GM12872 (cell line): Measurements from ENCODE around the gene CYTL1.

ENCODE experiments used
- CTCF ChIP-seq: IDR thresholded peaks from 3 replicates; pipeline ENCODE4 v1.5.1; 2011; ENCODE audit warnings: low read depth, mild to moderate bottlenecking, low read length, moderate library complexity; ENCODE audit not compliant: insufficient read depth

Gene CYTL1

GRCh38 chr4:5019274-5019673 is at the start of gene CYTL1:
Gene CYTL1, minus strand, starts transcription at chr4:5019458. Its CDS starts 13 bp downstream, at chr4:5019445.
- TF ChIP-seq CTCF = no peak

- TF ChIP-seq CTCF = no peak
Measured at GRCh38 chr4:5067908-5068307, 48.6 kb upstream of the CYTL1 start.

- TF ChIP-seq CTCF = no peak
Measured at GRCh38 chr4:5066101-5066500, 46.8 kb upstream of the CYTL1 start.

- TF ChIP-seq CTCF = no peak
Measured at GRCh38 chr4:5055411-5055810, 36.2 kb upstream of the CYTL1 start.

- no peak for TF ChIP-seq CTCF
Measured at GRCh38 chr4:5054532-5054931, 35.3 kb upstream of the CYTL1 start.

- no peak for TF ChIP-seq CTCF
Measured at GRCh38 chr4:5052726-5053425, 33.6 kb upstream of the CYTL1 start.

- TF ChIP-seq CTCF = no peak
Measured at GRCh38 chr4:5052204-5052702, 33.0 kb upstream of the CYTL1 start.
